ENCODE measurements around the gene SIGLEC7.

Gene SIGLEC7

DNA sequence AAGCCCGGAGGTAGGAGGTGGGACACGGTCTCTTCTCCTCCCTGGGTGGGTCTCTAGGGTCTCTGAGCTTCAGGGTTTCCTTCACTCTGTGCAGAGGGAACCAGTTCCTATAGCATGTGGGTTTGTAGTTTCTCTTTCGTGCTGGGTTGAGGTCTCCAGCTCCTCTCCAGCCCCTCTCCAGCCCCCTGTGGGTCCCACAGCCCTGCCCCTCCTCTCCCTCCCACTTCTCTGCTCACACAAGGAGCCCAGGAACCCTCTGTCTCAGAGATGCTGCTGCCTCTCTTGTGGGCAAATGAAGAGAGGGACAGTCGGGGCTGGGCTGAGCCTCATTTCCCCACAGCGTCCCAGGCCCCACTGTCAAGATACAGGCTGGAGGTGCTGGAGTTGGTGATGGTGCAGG is 1.4 kb downstream of the SIGLEC7 start:
- no peak for DNase-seq
- Histone ChIP-seq H4K20me1 (ENCODE audit: insufficient read depth, low read length) (no peaks in the 10 kb centered on the region), H3K4me3 (ENCODE audit: low read length) (no peak overlapping the region), H3K79me2 (ENCODE audit: low read length) (no peaks in the 10 kb centered on the region), H3K9ac (ENCODE audit: low read length) (no peak overlapping the region), H3K4me1 (ENCODE audit: low read length) (no peaks in the 10 kb centered on the region), H2AFZ (ENCODE audit: low read length) (no peak overlapping the region), H3K27ac (ENCODE audit: low read length) (no peak overlapping the region), H3K27me3 (replicated peaks; ENCODE audit: insufficient read depth, low read length) (peaks cover 15% of the 10 kb centered on the region), H3K9me3 (replicated peaks; ENCODE audit: insufficient read depth, low read length) (no peaks in the 10 kb centered on the region), H3K4me2 (ENCODE audit: low read depth, low read length) (no peak overlapping the region), H3F3A (ENCODE audit: insufficient read depth, low read length) (no peaks in the 10 kb centered on the region), H3K36me3 (replicated peaks; ENCODE audit: insufficient read depth, low read length) (no peaks in the 10 kb centered on the region), H3K9me2 (replicated peaks; ENCODE audit: insufficient read depth, low read length) (no peaks in the 10 kb centered on the region)
- TF ChIP-seq EZH2 (optimal IDR thresholded peaks at IDR 0.05; ENCODE audit: low read depth, low read length) (no peak), CTCF (IDR thresholded peaks at IDR 0.05; ENCODE audit: low read length) (no peak), EZH2phosphoT487 (IDR thresholded peaks at IDR 0.05; ENCODE audit: low read length) (no peak)

DNA sequence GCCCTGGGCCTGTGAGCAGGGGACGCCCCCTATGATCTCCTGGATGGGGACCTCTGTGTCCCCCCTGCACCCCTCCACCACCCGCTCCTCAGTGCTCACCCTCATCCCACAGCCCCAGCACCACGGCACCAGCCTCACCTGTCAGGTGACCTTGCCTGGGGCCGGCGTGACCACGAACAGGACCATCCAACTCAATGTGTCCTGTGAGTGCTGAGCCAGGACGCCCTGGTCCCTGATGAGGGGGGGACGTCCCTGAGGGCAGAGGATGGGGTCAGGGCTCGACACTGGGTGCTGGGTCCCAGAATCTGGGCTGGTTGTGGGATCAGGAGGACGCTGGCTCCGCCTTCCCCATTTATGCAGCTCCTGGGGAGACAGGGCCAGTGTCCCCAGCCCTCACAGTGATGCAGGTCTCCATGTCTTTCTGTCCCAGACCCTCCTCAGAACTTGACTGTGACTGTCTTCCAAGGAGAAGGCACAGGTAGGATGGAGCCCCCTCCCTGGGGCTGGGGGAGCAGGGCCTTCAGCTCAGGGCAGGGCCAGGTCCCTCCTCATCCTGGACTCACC is 2.5 kb downstream of the SIGLEC7 start:
- no peaks in the 10 kb centered on the region for H3K36me3 ChIP-seq (replicated peaks; ENCODE audit: insufficient read depth, low read length)
- no peak overlapping the region for H3K4me3 ChIP-seq (ENCODE audit: low read length)
- no peaks in the 10 kb centered on the region for H4K20me1 ChIP-seq (ENCODE audit: insufficient read depth, low read length)
- H2AFZ ChIP-seq (ENCODE audit: low read length) = no peak overlapping the region
- no peak for DNase-seq
- TF ChIP-seq EZH2phosphoT487 (IDR thresholded peaks at IDR 0.05; ENCODE audit: low read length) (no peak), CTCF (IDR thresholded peaks at IDR 0.05; ENCODE audit: low read length) (no peak), EZH2 (optimal IDR thresholded peaks at IDR 0.05; ENCODE audit: low read depth, low read length) (no peak)
- peaks cover 15% of the 10 kb centered on the region for H3K27me3 ChIP-seq (replicated peaks; ENCODE audit: insufficient read depth, low read length)
- H3K9ac ChIP-seq (ENCODE audit: low read length) = no peak overlapping the region
- no peaks in the 10 kb centered on the region for H3F3A ChIP-seq (ENCODE audit: insufficient read depth, low read length)
- H3K4me2 ChIP-seq (ENCODE audit: low read depth, low read length) = no peak overlapping the region
- H3K27ac ChIP-seq (ENCODE audit: low read length) = no peak overlapping the region
- no peaks in the 10 kb centered on the region for H3K9me2 ChIP-seq (replicated peaks; ENCODE audit: insufficient read depth, low read length)
- H3K79me2 ChIP-seq (ENCODE audit: low read length) = no peaks in the 10 kb centered on the region
- no peaks in the 10 kb centered on the region for H3K9me3 ChIP-seq (replicated peaks; ENCODE audit: insufficient read depth, low read length)
- H3K4me1 ChIP-seq (ENCODE audit: low read length) = no peaks in the 10 kb centered on the region

DNA sequence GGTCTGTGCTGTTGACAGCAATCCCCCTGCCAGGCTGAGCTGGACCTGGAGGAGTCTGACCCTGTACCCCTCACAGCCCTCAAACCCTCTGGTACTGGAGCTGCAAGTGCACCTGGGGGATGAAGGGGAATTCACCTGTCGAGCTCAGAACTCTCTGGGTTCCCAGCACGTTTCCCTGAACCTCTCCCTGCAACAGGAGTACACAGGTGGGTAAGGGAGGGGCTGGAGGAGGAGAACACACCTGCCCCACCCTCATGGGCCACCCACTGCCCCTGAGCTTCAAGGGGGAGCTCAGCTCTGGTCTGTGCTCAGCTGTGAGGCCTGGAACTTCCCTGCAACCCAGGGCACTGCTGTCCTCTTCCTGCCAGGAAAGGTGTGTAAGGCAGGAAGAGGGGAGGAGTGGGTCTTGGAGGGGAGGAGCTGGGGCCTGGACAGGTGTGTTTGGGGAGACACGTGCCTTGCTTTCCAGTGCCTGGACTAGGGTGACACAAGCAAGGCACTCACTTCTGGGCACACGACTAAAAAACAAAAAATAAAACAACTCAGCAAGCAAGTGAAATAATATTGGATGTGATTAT is 3.9 kb downstream of the SIGLEC7 start:
- H3K4me2 ChIP-seq (ENCODE audit: low read depth, low read length) = no peak overlapping the region
- no peaks in the 10 kb centered on the region for H3K4me1 ChIP-seq (ENCODE audit: low read length)
- no peaks in the 10 kb centered on the region for H3K79me2 ChIP-seq (ENCODE audit: low read length)
- H3K27ac ChIP-seq (ENCODE audit: low read length) = no peak overlapping the region
- no peak for TF ChIP-seq EZH2phosphoT487 (IDR thresholded peaks at IDR 0.05; ENCODE audit: low read length)
- TF ChIP-seq EZH2 (optimal IDR thresholded peaks at IDR 0.05; ENCODE audit: low read depth, low read length) = no peak
- TF ChIP-seq CTCF (IDR thresholded peaks at IDR 0.05; ENCODE audit: low read length) = no peak
- H3K9me2 ChIP-seq (replicated peaks; ENCODE audit: insufficient read depth, low read length) = no peaks in the 10 kb centered on the region
- peaks cover 7% of the 10 kb centered on the region for H3K27me3 ChIP-seq (replicated peaks; ENCODE audit: insufficient read depth, low read length)
- H4K20me1 ChIP-seq (ENCODE audit: insufficient read depth, low read length) = no peaks in the 10 kb centered on the region
- no peak overlapping the region for H3K4me3 ChIP-seq (ENCODE audit: low read length)
- H3K9me3 ChIP-seq (replicated peaks; ENCODE audit: insufficient read depth, low read length) = no peaks in the 10 kb centered on the region
- H3K9ac ChIP-seq (ENCODE audit: low read length) = no peak overlapping the region
- DNase-seq = no peak
- no peaks in the 10 kb centered on the region for H3F3A ChIP-seq (ENCODE audit: insufficient read depth, low read length)
- H3K36me3 ChIP-seq (replicated peaks; ENCODE audit: insufficient read depth, low read length) = no peaks in the 10 kb centered on the region
- no peak overlapping the region for H2AFZ ChIP-seq (ENCODE audit: low read length)
